ENCODE measurements around the gene TUBG2.

DNA sequence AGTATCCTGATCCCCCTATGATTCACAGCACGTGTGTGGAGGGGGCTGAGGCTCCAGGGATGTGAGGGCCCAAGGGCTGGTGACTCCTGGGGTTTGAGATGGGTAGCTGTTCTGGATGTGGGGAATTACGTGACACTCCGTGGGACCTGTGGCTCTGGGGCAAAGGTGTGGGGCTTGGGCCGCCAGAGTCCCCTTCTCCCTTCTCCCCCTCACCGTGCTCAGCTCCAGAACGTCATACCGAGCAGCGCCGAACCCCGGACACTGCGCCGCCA lies 10.6 kb downstream of the TUBG2 start:
- TF ChIP-seq, protein P1, sequence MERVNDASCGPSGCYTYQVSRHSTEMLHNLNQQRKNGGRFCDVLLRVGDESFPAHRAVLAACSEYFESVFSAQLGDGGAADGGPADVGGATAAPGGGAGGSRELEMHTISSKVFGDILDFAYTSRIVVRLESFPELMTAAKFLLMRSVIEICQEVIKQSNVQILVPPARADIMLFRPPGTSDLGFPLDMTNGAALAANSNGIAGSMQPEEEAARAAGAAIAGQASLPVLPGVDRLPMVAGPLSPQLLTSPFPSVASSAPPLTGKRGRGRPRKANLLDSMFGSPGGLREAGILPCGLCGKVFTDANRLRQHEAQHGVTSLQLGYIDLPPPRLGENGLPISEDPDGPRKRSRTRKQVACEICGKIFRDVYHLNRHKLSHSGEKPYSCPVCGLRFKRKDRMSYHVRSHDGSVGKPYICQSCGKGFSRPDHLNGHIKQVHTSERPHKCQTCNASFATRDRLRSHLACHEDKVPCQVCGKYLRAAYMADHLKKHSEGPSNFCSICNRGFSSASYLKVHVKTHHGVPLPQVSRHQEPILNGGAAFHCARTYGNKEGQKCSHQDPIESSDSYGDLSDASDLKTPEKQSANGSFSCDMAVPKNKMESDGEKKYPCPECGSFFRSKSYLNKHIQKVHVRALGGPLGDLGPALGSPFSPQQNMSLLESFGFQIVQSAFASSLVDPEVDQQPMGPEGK (CRISPR knock-in tag; IDR thresholded peaks at IDR 0.05; ENCODE audit: borderline replicate concordance) = no peak
- TF ChIP-seq BACH2 (CRISPR knock-in tag; IDR thresholded peaks at IDR 0.05; ENCODE audit: borderline replicate concordance) = no peak
- no peak for TF ChIP-seq GLIS3 (CRISPR knock-in tag; IDR thresholded peaks at IDR 0.05)
- no peak for TF ChIP-seq ARNTL (CRISPR knock-in tag; IDR thresholded peaks at IDR 0.05; ENCODE audit: borderline replicate concordance, low read depth)
- TF ChIP-seq CREB5 (CRISPR knock-in tag; IDR thresholded peaks at IDR 0.05; ENCODE audit: low read depth) = no peak
